Colonic mucosa (tissue), 4 donors: ENCODE results near the gene TIPARP. TPM values are rescaled to one million over a fixed set of nuclear protein-coding genes. Genes with fewer than 3 reads are reported as not detected.
"Not testable (repeated sequence)": the region's sequence is repeated elsewhere in the genome, so short reads cannot be mapped to it uniquely, and the experiment has no call there.

Source experiments
- DNase-seq: peaks from one replicate; pipeline ENCODE4 v3.0.0-alpha.2; 2020
- H3K27ac ChIP-seq: fragments of 200-600 bp; one replicate; pipeline ENCODE4 v1.8.0; 2021
- H3K27me3 ChIP-seq: fragments of 200-600 bp; one replicate; pipeline ENCODE4 v1.8.0; 2021
- H3K36me3 ChIP-seq: fragments of 200-600 bp; one replicate; pipeline ENCODE4 v1.8.0; 2021
- H3K4me1 ChIP-seq: fragments of 200-600 bp; one replicate; pipeline ENCODE4 v1.8.0; 2021; ENCODE audit warnings: mild to moderate bottlenecking
- H3K4me3 ChIP-seq: fragments of 200-600 bp; one replicate; pipeline ENCODE4 v1.8.0; 2021
- H3K9ac ChIP-seq, 2 donors: one replicate each; pipeline ENCODE4 v1.7.0; 2013; ENCODE audit warnings: control low read depth in 2 of 2, low read depth in 2 of 2, low read length in 2 of 2
- H3K9me3 ChIP-seq: fragments of 200-600 bp; one replicate; pipeline ENCODE4 v1.8.0; 2021
- intact Hi-C: fragments of 100-400 bp; cut with DNase I; formaldehyde crosslinking; loops from one replicate; pipeline ENCODE4 v1.14.1; 2022
- total RNA-seq, 2 donors: library from RNA; stranded (reverse); fragmentation: NEBNext Ultra II Directional in 1 of 2; extraction: Animal tissue kit (Norgen Biotek cat#: 25700) in 1 of 2; gene quantifications; one replicate each; pipeline ENCODE4 v1.2.1, GENCODE V29; 2021
- TF ChIP-seq, protein P1 (sequence below): fragments of 200-600 bp; IDR thresholded peaks from one replicate; pipeline ENCODE4 v1.8.0; 2022; ENCODE audit warnings: antibody characterized with exemption, mild to moderate bottlenecking
- donor health status: healthy.
- donor health status: DM: no; HTN: no; CAD: no.
- donor health status: DM: no; HTN: no; CAD: no.

Gene TIPARP
- total RNA-seq, 2 donors from 2014 or later, result 15.2 to 30.2 TPM

DNA sequence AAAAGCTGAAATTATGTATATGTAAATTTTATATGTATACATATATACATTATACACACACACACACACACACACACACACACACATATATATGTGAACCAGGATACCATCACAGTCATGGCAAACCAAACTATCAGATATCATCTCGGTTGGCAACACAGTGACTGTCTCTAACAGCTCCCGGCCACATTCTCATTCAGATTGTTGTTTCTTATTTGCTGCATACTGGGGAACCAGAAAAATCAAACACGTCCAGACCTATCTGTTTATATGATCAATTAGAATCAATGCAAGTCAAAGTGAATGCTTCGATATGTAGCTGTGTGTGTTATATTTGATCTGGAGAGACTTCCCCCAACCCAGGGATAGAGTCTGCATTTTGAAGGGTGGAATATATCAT is 61.1 kb downstream of the TIPARP start:
- Histone ChIP-seq H3K4me1 (no peaks in the 10 kb centered on the region), H3K27me3 (no peaks in the 10 kb centered on the region), H3K9me3 (no peaks in the 10 kb centered on the region), H3K9ac (no peak overlapping the region), H3K36me3 (no peaks in the 10 kb centered on the region), H3K4me3 (no peak overlapping the region), H3K27ac (no peak overlapping the region)
- DNase-seq, result no peak
- intact Hi-C loops, result no loop called here
- TF ChIP-seq, protein P1, sequence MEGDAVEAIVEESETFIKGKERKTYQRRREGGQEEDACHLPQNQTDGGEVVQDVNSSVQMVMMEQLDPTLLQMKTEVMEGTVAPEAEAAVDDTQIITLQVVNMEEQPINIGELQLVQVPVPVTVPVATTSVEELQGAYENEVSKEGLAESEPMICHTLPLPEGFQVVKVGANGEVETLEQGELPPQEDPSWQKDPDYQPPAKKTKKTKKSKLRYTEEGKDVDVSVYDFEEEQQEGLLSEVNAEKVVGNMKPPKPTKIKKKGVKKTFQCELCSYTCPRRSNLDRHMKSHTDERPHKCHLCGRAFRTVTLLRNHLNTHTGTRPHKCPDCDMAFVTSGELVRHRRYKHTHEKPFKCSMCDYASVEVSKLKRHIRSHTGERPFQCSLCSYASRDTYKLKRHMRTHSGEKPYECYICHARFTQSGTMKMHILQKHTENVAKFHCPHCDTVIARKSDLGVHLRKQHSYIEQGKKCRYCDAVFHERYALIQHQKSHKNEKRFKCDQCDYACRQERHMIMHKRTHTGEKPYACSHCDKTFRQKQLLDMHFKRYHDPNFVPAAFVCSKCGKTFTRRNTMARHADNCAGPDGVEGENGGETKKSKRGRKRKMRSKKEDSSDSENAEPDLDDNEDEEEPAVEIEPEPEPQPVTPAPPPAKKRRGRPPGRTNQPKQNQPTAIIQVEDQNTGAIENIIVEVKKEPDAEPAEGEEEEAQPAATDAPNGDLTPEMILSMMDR, result no peak

DNA sequence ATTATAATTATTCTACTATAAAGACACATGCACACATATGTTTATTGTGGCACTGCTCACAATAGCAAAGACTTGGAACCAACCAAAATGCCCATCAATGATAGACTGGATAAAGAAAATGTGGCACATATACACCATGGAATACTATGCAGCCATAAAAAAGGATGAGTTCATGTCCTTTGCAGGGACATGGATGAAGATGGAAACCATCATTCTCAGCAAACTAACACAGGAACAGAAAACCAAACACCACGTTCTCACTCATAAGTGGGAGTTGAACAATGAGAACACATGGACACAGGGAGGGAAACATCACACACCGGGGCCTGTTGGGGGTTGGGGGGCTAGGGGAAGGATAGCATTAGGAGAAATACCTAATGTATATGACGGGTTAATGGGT is 62.7 kb downstream of the TIPARP start:
- intact Hi-C loops, H3K36me3 ChIP-seq, DNase-seq, H3K4me1 ChIP-seq, H3K27me3 ChIP-seq, H3K27ac ChIP-seq, H3K9ac ChIP-seq, H3K4me3 ChIP-seq, H3K9me3 ChIP-seq: not testable (repeated sequence)

DNA sequence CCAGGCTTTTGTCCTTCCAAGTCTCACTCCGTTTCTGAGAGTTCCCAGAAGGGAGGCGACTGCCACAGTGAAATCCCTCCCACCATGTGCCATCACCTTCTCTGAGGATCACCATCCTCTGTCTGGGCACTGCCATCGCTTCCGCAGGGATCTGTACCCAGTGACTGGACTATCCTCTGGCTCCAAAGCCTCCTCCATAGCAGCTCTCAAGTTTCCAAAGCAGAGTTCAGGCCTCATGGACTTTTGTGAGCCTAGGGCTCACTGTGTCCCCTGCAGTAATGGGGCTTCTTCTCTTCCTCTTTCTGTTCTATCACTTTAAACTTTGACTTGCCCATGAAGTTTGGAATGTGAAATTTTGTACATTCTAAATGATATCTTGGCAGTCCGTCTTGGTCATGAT is 63.9 kb downstream of the TIPARP start:
- Histone ChIP-seq H3K4me1 (no peaks in the 10 kb centered on the region), H3K9ac (no peak overlapping the region), H3K27ac (no peak overlapping the region), H3K36me3 (no peaks in the 10 kb centered on the region), H3K27me3 (no peaks in the 10 kb centered on the region), H3K9me3 (no peaks in the 10 kb centered on the region), H3K4me3 (no peak overlapping the region)
- no peak for DNase-seq
- TF ChIP-seq, protein P1, result no peak
- intact Hi-C loops, result no loop called here

DNA sequence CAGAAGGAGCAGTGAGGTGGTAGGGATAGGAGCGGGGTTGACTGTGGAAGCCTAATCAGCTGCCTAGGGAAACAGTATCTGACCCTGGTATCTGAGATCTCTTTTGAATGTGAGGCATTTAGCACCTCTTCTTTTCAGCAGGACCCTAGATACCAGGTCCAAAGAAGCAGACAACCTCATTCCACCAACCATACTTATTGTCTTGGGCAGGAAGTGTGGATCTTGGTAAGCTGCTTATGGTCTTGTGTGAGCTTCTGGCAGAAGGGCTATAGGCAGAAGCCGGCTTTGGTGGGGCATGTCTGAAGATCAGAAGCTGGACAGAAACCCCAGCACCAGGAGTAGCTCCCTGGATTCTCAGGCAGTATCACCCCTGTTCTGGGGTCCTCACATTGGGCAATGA is 65.6 kb downstream of the TIPARP start:
- Histone ChIP-seq H3K27me3 (no peaks in the 10 kb centered on the region), H3K4me3 (no peak overlapping the region), H3K36me3 (no peaks in the 10 kb centered on the region), H3K27ac (no peak overlapping the region), H3K9me3 (no peaks in the 10 kb centered on the region), H3K4me1 (no peaks in the 10 kb centered on the region), H3K9ac (no peak overlapping the region)
- DNase-seq, result no peak
- TF ChIP-seq, protein P1, result no peak
- intact Hi-C loops, result no loop called here

DNA sequence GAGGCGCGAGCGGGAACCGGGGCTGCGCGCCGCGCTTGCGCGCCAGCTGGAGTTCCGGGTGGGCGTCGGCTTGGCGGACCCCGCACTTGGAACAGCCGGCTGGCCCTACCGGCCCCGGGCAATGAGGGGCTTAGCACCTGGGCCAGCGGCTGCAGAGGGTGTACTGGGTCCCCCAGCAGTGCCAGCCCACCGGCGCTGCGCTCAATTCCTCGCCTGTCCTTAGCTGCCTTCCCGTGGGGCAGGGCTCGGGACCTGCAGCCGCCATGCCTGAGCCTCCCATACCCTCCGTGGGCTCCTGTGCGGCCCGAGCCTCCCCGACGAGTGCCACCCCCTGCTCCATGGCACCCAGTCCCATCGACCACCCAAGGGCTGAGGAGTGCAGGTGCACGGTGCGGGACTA is 66.2 kb downstream of the TIPARP start:
- not testable (repeated sequence) for DNase-seq

DNA sequence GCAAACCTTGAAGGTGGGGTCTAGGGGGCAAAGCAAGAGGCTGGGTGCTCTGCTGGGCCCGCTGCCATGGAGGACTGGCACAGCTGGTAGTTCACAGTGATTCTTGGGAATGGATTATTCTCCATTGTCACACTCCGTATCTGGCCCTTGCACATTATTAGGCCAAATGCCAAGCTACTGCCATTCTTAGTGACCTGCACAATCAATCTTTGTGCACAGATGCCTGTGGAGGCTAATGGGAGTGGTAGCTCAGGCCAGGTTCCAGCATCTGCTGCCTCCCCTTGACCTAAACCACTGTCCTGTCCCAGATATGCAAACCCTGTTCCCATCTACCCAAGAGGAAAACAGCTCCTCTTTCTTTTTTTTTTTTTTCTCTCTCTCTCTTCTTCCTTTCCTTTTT is 67.5 kb downstream of the TIPARP start:
- H3K4me3 ChIP-seq, result no peak overlapping the region

More for the DNA sequence above, 66.2 kb downstream of the TIPARP start:
- H3K27ac ChIP-seq, H3K36me3 ChIP-seq, H3K4me3 ChIP-seq, H3K9ac ChIP-seq, H3K4me1 ChIP-seq, H3K9me3 ChIP-seq, intact Hi-C loops, H3K27me3 ChIP-seq: not testable (repeated sequence)

More for the DNA sequence above, 67.5 kb downstream of the TIPARP start:
- Histone ChIP-seq H3K4me1 (no peaks in the 10 kb centered on the region), H3K36me3 (no peaks in the 10 kb centered on the region), H3K9ac (no peak overlapping the region), H3K27me3 (no peaks in the 10 kb centered on the region), H3K9me3 (no peaks in the 10 kb centered on the region), H3K27ac (no peak overlapping the region)
- DNase-seq, result no peak
- intact Hi-C loops, result no loop called here
- TF ChIP-seq, protein P1, result no peak
